Measurements from ENCODE around the gene KITLG. TPM values are rescaled to one million over a fixed set of nuclear protein-coding genes. Genes with fewer than 3 reads are reported as not detected.

Gene KITLG
- total RNA-seq, 1 experiment from 2014 or later = 570 TPM

GRCh38 chr12:88562151-88562550 is 18.1 kb downstream of the KITLG start:
- Histone ChIP-seq H3K9me2 (ENCODE audit: insufficient read depth) (no peaks in the 10 kb centered on the region), H3K9me3 (ENCODE audit: control insufficient read depth in 1 of 2, insufficient read depth in 1 of 2, low read depth in 1 of 2, low read length in 2 of 2) (no peaks in the 10 kb centered on the region), H3K27me3 (ENCODE audit: insufficient read depth, low read length) (no peaks in the 10 kb centered on the region), H2AFZ (ENCODE audit: low read depth, low read length, poor library complexity, severe bottlenecking) (no peak overlapping the region), H3K79me2 (ENCODE audit: insufficient read depth, low read length) (peaks cover 100% of the 10 kb centered on the region), H3K27ac (ENCODE audit: low read depth, low read length) (peak overlapping the region; percentile 12; the same call in 1 of the 2 replicates), H3K4me3 (replicated peaks in 1 of 2; ENCODE audit: low read depth in 1 of 2, low read length in 2 of 2) (no peak overlapping the region), H3K4me2 (ENCODE audit: low read length) (0 out of 2 replicates have a peak overlapping the region, but pooled peaks have one; percentile 4), H3K9ac (ENCODE audit: low read length) (no peak overlapping the region), H4K20me1 (ENCODE audit: insufficient read depth) (peaks cover 88% of the 10 kb centered on the region), H3K4me1 (ENCODE audit: control insufficient read depth in 1 of 2, insufficient read depth in 2 of 2, low read length in 2 of 2) (peaks cover 77 to 98% of the 10 kb centered on the region in 2 experiments), H3K36me3 (ENCODE audit: control insufficient read depth in 1 of 2, insufficient read depth in 2 of 2, low read length in 2 of 2) (peaks cover 7 to 53% of the 10 kb centered on the region in 2 experiments)
- ChIA-PET CTCF (no interaction called here), RAD21 (ENCODE audit: low non-redundant PET in 1 of 2, low total read pairs in 2 of 2, uncharacterized antibody in 2 of 2, unreplicated experiment in 2 of 2) (no interaction called here), POLR2A (interaction anchor here (1.0 to 1.5 kb wide), 3 partner anchors 10 to 18 kb away, joined by 3 to 7 read pairs (median 3); partner anchors contain the start of gene KITLG)
- intact Hi-C loops (cut with micrococcal nuclease) = no loop called here
- ATAC-seq (no peak), DNase-seq (ENCODE audit: low read depth, low spot score) (no peak)
- TSS peak; percentile 0 for BruUV-seq (replicated peaks)
- TF ChIP-seq, protein P1, sequence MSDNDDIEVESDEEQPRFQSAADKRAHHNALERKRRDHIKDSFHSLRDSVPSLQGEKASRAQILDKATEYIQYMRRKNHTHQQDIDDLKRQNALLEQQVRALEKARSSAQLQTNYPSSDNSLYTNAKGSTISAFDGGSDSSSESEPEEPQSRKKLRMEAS (IDR thresholded peaks at IDR 0.05) = no peak
- TF ChIP-seq POLR2AphosphoS5 (IDR thresholded peaks at IDR 0.05; ENCODE audit: low read depth, low read length) = 0 out of 2 replicates have a peak, but pooled peaks have one; percentile 13

- ChIA-PET CTCF (no interaction called here), POLR2A (no interaction called here), RAD21 (ENCODE audit: low non-redundant PET in 1 of 2, low total read pairs in 2 of 2, uncharacterized antibody in 2 of 2, unreplicated experiment in 2 of 2) (no interaction called here)
- no peak for ATAC-seq
- H3K4me2 ChIP-seq (ENCODE audit: low read length) = no peak overlapping the region
- DNase-seq (ENCODE audit: low read depth, low spot score) = no peak
- H3K27me3 ChIP-seq (ENCODE audit: insufficient read depth, low read length) = no peaks in the 10 kb centered on the region
- H3K4me3 ChIP-seq (replicated peaks in 1 of 2; ENCODE audit: low read depth in 1 of 2, low read length in 2 of 2) = no peak overlapping the region
- peak overlapping the region; percentile 52 for H3K27ac ChIP-seq (ENCODE audit: low read depth, low read length)
- TF ChIP-seq CEBPB (IDR thresholded peaks at IDR 0.05; ENCODE audit: low read depth) = peak; percentile 19; the same call in 1 of the 2 replicates
- TF ChIP-seq EZH2 (IDR thresholded peaks at IDR 0.05) = no peak
- TF ChIP-seq, protein P1 (IDR thresholded peaks at IDR 0.05) = peak; percentile 37; the same call in 1 of the 2 replicates
- H3K9ac ChIP-seq (ENCODE audit: low read length) = no peak overlapping the region
- no peaks in the 10 kb centered on the region for H3K9me3 ChIP-seq (ENCODE audit: control insufficient read depth in 1 of 2, insufficient read depth in 1 of 2, low read depth in 1 of 2, low read length in 2 of 2)
- H3K79me2 ChIP-seq (ENCODE audit: insufficient read depth, low read length) = peaks cover 100% of the 10 kb centered on the region
- H3K9me2 ChIP-seq (ENCODE audit: insufficient read depth) = no peaks in the 10 kb centered on the region
- peaks cover 7 to 55% of the 10 kb centered on the region in 2 experiments for H3K36me3 ChIP-seq (ENCODE audit: control insufficient read depth in 1 of 2, insufficient read depth in 2 of 2, low read length in 2 of 2)
- H4K20me1 ChIP-seq (ENCODE audit: insufficient read depth) = peaks cover 87% of the 10 kb centered on the region
- intact Hi-C loops (cut with micrococcal nuclease) = no loop called here
- no TSS peak for BruUV-seq (replicated peaks)
- no peak overlapping the region for H2AFZ ChIP-seq (ENCODE audit: low read depth, low read length, poor library complexity, severe bottlenecking)
- H3K4me1 ChIP-seq (ENCODE audit: control insufficient read depth in 1 of 2, insufficient read depth in 2 of 2, low read length in 2 of 2) = peaks cover 93 to 98% of the 10 kb centered on the region in 2 experiments
These were observed 20.5 kb downstream of the KITLG start for GRCh38 chr12:88559772-88560171.

Measured in HCT116 (cell line).